ENCODE measurements around the gene SEMA4G. TPM values are rescaled to one million over a fixed set of nuclear protein-coding genes. Genes with fewer than 3 reads are reported as not detected.

SEMA4G gene
- total RNA-seq, 1 donor from 2014 or later: 0.52 TPM

DNA sequence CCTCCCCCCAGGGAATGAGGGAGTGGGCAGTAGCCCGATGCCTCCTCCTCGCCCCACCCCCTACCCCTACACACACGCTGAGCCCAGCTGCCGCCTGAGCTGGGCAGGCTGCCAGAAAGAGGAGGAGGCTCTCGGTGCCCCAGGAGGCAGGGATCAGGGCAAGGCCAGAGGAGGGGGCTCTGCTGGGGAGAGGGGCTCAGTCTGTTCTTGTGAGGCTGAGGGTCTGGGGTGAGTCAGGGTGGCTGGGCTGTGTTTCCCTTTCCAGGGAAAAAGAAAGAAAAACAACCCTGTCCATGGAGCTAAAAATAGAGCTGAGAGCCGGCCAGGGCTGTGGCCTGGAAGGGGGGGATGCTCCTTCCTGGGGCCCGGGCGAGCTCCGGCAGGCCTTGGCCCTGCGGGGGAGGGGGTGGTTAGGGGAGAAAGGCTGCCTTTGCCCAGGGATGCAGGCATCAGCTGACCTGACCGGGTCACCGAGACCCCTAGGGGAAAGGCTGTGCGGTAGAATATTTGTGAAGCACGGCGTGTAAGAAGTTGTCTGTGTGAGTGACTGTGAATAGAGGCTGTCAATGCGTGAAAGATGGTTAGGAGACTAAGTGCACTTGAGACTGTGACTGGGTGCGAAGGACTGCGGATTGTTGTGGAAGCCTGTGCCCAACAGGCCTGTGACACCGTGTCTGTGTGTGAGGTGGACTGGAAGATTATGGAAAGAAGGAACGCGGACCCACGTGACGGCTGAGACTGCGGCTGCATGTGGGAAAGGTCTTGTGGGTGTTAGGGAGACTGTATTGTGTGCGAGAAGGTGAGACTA is 29.1 kb downstream of the SEMA4G start:
- H3K9me3 ChIP-seq (ENCODE audit: control insufficient read depth in 3 of 3, low read length in 3 of 3): no peaks in the 10 kb centered on the region
- peak overlapping the region; percentile 86 to 98 (median 87) for H3K9ac ChIP-seq (ENCODE audit: low read depth in 1 of 3, low read length in 3 of 3)
- H3K27ac ChIP-seq (ENCODE audit: low read depth, low read length): peak overlapping the region; percentile 95
- H3K4me3 ChIP-seq (ENCODE audit: low read length in 3 of 3): peak overlapping the region; percentile 72 to 86 (median 84)
- no peaks in the 10 kb centered on the region for H3K27me3 ChIP-seq (ENCODE audit: control insufficient read depth in 3 of 3, insufficient read depth in 3 of 3, low read length in 3 of 3)
- peaks cover 42 to 58% (median 47%) of the 10 kb centered on the region in 3 donors for H3K4me1 ChIP-seq (ENCODE audit: control insufficient read depth in 3 of 3, insufficient read depth in 3 of 3, low read length in 3 of 3)
- H3K36me3 ChIP-seq (ENCODE audit: control insufficient read depth in 3 of 3, insufficient read depth in 3 of 3, low read length in 3 of 3): peaks cover 16% of the 10 kb centered on the region in 3 donors

DNA sequence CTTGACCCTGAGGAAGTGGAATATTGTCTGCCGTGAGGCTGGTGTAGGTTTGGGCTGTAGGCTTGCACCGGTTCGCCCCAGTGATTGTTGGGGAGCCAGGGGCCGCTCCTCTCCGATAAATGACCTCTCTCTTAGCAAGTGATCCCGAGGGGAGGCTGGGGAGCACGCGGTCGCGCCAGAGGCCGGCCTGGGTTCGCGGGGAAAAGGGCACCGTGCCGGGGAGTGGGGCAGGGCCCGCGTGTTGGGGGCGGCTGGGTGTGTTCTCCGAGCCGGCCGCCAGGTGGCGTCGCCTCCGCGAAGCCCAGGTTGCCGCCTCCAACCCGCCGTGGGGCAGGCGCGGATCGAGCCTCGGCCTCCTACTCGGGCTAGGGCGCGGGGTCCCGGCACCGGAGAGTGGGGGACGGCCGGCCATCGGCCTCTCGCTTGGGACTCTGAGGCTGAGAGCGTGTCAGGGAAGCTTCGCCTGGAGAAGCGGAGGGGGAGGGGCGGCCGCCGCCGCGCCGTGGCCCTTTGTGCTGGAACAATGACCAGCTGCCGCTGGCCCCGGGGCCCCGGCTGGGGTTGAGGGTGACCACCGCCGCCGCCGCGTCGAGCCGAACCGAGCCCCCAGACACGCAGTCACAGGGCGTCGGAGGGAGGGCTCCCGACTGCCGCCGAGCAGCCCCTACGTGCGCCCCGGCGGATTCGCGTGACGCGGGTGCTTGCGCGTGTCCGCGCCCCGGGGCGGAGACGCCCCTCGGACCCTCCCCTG is 29.9 kb downstream of the SEMA4G start:
- Histone ChIP-seq H3K9ac (ENCODE audit: low read depth in 1 of 3, low read length in 3 of 3) (peak overlapping the region; percentile 86 to 98 (median 87)), H3K4me3 (ENCODE audit: low read length in 3 of 3) (peak overlapping the region; percentile 72 to 86 (median 84)), H3K27me3 (ENCODE audit: control insufficient read depth in 3 of 3, insufficient read depth in 3 of 3, low read length in 3 of 3) (no peaks in the 10 kb centered on the region), H3K27ac (ENCODE audit: low read depth, low read length) (peak overlapping the region; percentile 95), H3K4me1 (ENCODE audit: control insufficient read depth in 3 of 3, insufficient read depth in 3 of 3, low read length in 3 of 3) (peaks cover 45 to 66% (median 55%) of the 10 kb centered on the region in 3 donors), H3K9me3 (ENCODE audit: control insufficient read depth in 3 of 3, low read length in 3 of 3) (no peaks in the 10 kb centered on the region), H3K36me3 (ENCODE audit: control insufficient read depth in 3 of 3, insufficient read depth in 3 of 3, low read length in 3 of 3) (peaks cover 14 to 17% (median 16%) of the 10 kb centered on the region in 3 donors)

DNA sequence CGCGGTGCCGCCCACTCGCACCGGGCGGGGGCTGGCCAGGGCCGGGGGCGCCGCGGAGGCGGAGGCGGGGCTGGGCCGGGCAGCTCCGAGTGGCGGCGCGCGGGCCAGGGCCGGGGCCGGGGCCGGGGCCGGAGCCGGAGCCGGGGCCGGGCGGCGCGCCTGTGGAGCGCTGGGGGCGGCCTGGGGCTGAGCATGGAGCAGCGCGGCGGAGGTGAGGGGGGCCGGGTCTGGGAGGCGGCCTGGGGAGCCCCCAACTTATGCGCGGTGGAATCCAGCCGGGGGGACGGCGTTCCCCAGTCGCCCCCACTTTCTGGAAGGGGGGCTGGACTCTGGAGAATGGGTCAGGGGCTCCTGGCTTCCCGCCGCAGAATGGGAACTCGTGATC is 30.4 kb downstream of the SEMA4G start, which contains the start of gene LZTS2:
Gene LZTS2 (plus strand): TSS at position 67 of the 385 bp plus-strand sequence. CDS start 2,731 bp downstream, outside the sequence.
- no peaks in the 10 kb centered on the region for H3K9me3 ChIP-seq (ENCODE audit: control insufficient read depth in 3 of 3, low read length in 3 of 3)
- H3K27me3 ChIP-seq (ENCODE audit: control insufficient read depth in 3 of 3, insufficient read depth in 3 of 3, low read length in 3 of 3): no peaks in the 10 kb centered on the region
- peaks cover 45 to 67% (median 57%) of the 10 kb centered on the region in 3 donors for H3K4me1 ChIP-seq (ENCODE audit: control insufficient read depth in 3 of 3, insufficient read depth in 3 of 3, low read length in 3 of 3)

DNA sequence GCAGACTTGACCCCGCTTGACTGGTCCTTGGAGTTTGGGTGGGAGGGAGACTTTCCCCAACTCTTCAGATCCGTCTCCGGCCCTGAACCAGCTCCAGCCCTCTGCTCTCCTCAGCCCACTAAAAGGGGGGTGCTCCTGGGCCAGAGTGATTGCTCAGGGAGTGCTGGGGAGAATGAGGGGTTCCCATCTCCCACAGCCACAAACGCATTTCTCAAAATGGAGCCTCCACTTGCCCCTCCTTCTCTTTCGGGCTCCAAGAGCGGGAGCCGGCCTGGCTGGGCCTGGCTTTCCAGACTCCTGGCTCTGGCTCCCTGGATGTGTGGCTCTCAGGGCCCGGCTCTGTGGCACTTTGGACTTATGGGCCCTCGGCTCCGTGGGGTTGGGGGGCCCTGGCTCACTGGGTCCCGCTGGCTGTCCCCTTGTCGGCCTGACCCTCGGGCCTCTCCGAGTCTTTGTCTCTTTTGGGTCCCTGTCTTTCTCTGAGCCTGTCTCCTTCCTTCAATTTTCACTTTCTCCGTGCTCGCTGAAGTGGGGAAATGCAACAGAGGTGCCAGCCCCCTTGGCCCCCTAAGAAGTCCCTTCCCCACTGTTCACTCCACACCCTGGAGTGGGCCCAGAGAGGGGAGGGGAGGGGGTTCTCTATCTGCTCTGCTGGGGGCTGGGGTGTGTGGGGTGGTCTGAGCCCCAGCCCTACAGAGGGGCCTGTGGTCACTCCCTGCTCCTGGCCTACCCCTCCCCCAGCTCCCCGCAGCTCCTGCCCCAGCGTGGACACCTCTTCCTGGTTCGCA is 31.0 kb downstream of the SEMA4G start:
- Histone ChIP-seq H3K27me3 (ENCODE audit: control insufficient read depth in 3 of 3, insufficient read depth in 3 of 3, low read length in 3 of 3) (no peaks in the 10 kb centered on the region), H3K9ac (ENCODE audit: low read depth in 1 of 3, low read length in 3 of 3) (peak overlapping the region; percentile 86 to 99 (median 99)), H3K36me3 (ENCODE audit: control insufficient read depth in 3 of 3, insufficient read depth in 3 of 3, low read length in 3 of 3) (peaks cover 17 to 23% (median 23%) of the 10 kb centered on the region in 3 donors), H3K27ac (ENCODE audit: low read depth, low read length) (peak overlapping the region; percentile 95), H3K4me3 (ENCODE audit: low read length in 3 of 3) (peak overlapping the region; percentile 72 to 89 (median 85)), H3K9me3 (ENCODE audit: control insufficient read depth in 3 of 3, low read length in 3 of 3) (no peaks in the 10 kb centered on the region), H3K4me1 (ENCODE audit: control insufficient read depth in 3 of 3, insufficient read depth in 3 of 3, low read length in 3 of 3) (peaks cover 49 to 67% (median 61%) of the 10 kb centered on the region in 3 donors)

More for the DNA sequence above, 30.4 kb downstream of the SEMA4G start, which contains the start of gene LZTS2:
- Histone ChIP-seq H3K9ac (ENCODE audit: low read depth in 1 of 3, low read length in 3 of 3) (peak within 1 kb of the TSS; percentile 86 to 99 (median 99)), H3K4me3 (ENCODE audit: low read length in 3 of 3) (peak within 1 kb of the TSS; percentile 72 to 89 (median 86)), H3K36me3 (ENCODE audit: control insufficient read depth in 3 of 3, insufficient read depth in 3 of 3, low read length in 3 of 3) (peaks cover 16 to 19% (median 18%) of the 10 kb centered on the region in 3 donors), H3K27ac (ENCODE audit: low read depth, low read length) (peak within 1 kb of the TSS; percentile 95)

DNA sequence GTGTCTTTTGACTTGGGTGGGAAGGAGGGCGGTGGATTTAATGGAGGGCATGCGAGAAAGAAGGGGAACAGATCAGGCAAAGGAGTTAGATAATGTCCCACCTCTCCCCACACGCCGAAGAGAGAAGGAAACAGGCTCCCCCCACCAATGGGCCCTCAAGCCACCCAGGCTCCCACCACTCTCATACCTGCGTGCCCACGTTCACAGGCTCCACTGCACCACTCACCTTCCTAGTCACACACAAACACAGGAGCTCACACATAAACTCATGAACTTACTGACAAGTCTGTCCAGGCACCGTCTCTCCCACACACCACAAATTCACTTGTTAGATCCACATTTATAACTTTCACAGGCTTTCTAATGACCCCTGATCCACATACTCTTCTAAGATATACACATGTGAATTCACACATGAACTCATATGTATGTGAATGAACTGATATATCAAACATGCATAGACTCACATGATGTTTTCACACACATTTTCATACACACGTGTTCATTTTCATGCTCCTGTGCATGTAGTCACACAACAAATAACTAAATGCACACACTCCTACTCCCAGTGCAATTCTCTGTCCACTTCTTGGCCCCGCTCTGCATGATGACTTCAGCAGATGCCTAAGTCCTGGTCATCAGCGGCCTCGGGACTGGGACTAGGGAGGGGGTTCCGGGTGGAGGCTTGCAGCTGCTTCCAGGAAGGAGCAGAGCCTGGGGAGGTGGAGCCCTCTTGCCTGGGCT is 31.8 kb downstream of the SEMA4G start:
- H3K36me3 ChIP-seq (ENCODE audit: control insufficient read depth in 3 of 3, insufficient read depth in 3 of 3, low read length in 3 of 3): peaks cover 23 to 31% (median 28%) of the 10 kb centered on the region in 3 donors
- H3K4me3 ChIP-seq (ENCODE audit: low read length in 3 of 3): peak overlapping the region; percentile 72 to 89 (median 85)
- H3K9me3 ChIP-seq (ENCODE audit: control insufficient read depth in 3 of 3, low read length in 3 of 3): no peaks in the 10 kb centered on the region
- H3K27me3 ChIP-seq (ENCODE audit: control insufficient read depth in 3 of 3, insufficient read depth in 3 of 3, low read length in 3 of 3): no peaks in the 10 kb centered on the region
- H3K4me1 ChIP-seq (ENCODE audit: control insufficient read depth in 3 of 3, insufficient read depth in 3 of 3, low read length in 3 of 3): peaks cover 54 to 67% (median 65%) of the 10 kb centered on the region in 3 donors
- peak overlapping the region; percentile 86 to 99 (median 99) for H3K9ac ChIP-seq (ENCODE audit: low read depth in 1 of 3, low read length in 3 of 3)
- H3K27ac ChIP-seq (ENCODE audit: low read depth, low read length): peak overlapping the region; percentile 95

DNA sequence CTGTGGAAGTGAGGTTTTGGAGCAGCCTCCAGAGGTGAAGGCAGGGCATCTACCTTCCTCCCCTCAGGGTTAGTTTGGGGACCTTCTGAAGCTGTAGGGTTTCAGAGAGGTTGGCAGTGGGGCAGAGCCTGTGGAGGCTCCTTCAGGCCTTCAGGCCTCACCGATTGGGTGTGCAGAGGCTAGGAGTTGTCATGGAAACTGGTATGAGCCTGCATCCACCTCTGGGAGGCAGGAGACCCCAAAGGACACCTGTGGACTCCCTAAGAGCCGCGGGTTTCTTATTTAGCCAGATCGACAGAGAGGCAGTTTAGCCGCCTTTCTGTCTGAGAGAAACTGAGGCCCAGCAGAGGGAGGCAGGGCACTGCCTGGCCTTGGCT is 32.3 kb downstream of the SEMA4G start:
- H3K4me1 ChIP-seq (ENCODE audit: control insufficient read depth in 3 of 3, insufficient read depth in 3 of 3, low read length in 3 of 3): peaks cover 50 to 62% (median 60%) of the 10 kb centered on the region in 3 donors
- no peaks in the 10 kb centered on the region for H3K27me3 ChIP-seq (ENCODE audit: control insufficient read depth in 3 of 3, insufficient read depth in 3 of 3, low read length in 3 of 3)
- H3K36me3 ChIP-seq (ENCODE audit: control insufficient read depth in 3 of 3, insufficient read depth in 3 of 3, low read length in 3 of 3): peaks cover 27 to 35% (median 31%) of the 10 kb centered on the region in 3 donors

DNA sequence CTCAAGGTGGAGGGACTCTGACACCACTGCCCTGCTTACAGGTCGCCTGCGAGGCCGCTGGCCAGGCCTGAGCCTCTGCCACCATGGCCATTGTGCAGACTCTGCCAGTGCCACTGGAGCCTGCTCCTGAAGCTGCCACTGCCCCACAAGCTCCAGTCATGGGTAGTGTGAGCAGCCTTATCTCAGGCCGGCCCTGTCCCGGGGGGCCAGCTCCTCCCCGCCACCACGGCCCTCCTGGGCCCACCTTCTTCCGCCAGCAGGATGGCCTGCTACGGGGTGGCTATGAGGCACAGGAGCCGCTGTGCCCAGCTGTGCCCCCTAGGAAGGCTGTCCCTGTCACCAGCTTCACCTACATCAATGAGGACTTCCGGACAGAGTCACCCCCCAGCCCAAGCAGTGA is 33.2 kb downstream of the SEMA4G start:
- Histone ChIP-seq H3K27me3 (ENCODE audit: control insufficient read depth in 3 of 3, insufficient read depth in 3 of 3, low read length in 3 of 3) (no peaks in the 10 kb centered on the region), H3K4me3 (ENCODE audit: low read length in 3 of 3) (peak overlapping the region in 2 of 3 donors; percentile 42 to 89), H3K4me1 (ENCODE audit: control insufficient read depth in 3 of 3, insufficient read depth in 3 of 3, low read length in 3 of 3) (peaks cover 48 to 66% (median 58%) of the 10 kb centered on the region in 3 donors), H3K9me3 (ENCODE audit: control insufficient read depth in 3 of 3, low read length in 3 of 3) (no peaks in the 10 kb centered on the region), H3K9ac (ENCODE audit: low read depth in 1 of 3, low read length in 3 of 3) (peak overlapping the region; percentile 45 to 99 (median 86)), H3K36me3 (ENCODE audit: control insufficient read depth in 3 of 3, insufficient read depth in 3 of 3, low read length in 3 of 3) (peaks cover 30 to 43% (median 39%) of the 10 kb centered on the region in 3 donors), H3K27ac (ENCODE audit: low read depth, low read length) (peak overlapping the region; percentile 95)

More for the DNA sequence above, 32.3 kb downstream of the SEMA4G start:
- Histone ChIP-seq H3K27ac (ENCODE audit: low read depth, low read length) (peak overlapping the region; percentile 95), H3K9ac (ENCODE audit: low read depth in 1 of 3, low read length in 3 of 3) (peak overlapping the region; percentile 45 to 99 (median 86)), H3K9me3 (ENCODE audit: control insufficient read depth in 3 of 3, low read length in 3 of 3) (no peaks in the 10 kb centered on the region), H3K4me3 (ENCODE audit: low read length in 3 of 3) (peak overlapping the region; percentile 42 to 89 (median 85))

DNA sequence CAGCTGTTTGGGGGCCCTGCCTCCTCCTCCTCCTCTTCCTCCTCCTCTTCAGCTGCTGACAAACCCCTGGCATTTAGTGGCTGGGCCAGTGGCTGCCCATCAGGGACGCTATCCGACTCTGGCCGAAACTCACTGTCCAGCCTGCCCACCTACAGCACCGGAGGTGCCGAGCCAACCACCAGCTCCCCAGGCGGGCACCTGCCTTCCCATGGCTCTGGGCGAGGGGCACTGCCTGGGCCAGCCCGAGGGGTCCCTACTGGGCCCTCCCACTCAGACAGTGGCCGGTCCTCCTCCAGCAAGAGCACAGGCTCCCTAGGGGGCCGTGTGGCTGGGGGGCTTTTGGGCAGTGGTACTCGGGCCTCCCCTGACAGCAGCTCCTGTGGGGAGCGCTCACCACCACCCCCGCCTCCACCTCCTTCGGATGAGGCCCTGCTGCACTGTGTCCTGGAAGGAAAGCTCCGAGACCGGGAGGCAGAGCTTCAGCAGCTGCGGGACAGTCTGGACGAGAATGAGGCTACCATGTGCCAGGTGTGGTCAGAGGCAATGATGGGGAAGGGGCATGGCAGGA is 34.4 kb downstream of the SEMA4G start:
- Histone ChIP-seq H3K36me3 (ENCODE audit: control insufficient read depth in 3 of 3, insufficient read depth in 3 of 3, low read length in 3 of 3) (peaks cover 30 to 43% (median 39%) of the 10 kb centered on the region in 3 donors), H3K4me1 (ENCODE audit: control insufficient read depth in 3 of 3, insufficient read depth in 3 of 3, low read length in 3 of 3) (peaks cover 46 to 63% (median 50%) of the 10 kb centered on the region in 3 donors), H3K9me3 (ENCODE audit: control insufficient read depth in 3 of 3, low read length in 3 of 3) (no peaks in the 10 kb centered on the region), H3K27ac (ENCODE audit: low read depth, low read length) (peak overlapping the region; percentile 6), H3K9ac (ENCODE audit: low read depth in 1 of 3, low read length in 3 of 3) (peak overlapping the region in 2 of 3 donors; percentile 20 to 86), H3K27me3 (ENCODE audit: control insufficient read depth in 3 of 3, insufficient read depth in 3 of 3, low read length in 3 of 3) (no peaks in the 10 kb centered on the region), H3K4me3 (ENCODE audit: low read length in 3 of 3) (no peak overlapping the region)
